ENCODE data around the gene GPR39. TPM values are rescaled to one million over a fixed set of nuclear protein-coding genes. Genes with fewer than 3 reads are reported as not detected.

The GPR39 gene
- total and polyA plus RNA-seq, 2 donors (not counting 3 experiments of a cell fraction or from before 2014, with no cell fraction given), result 0.03 to 0.20 TPM

DNA sequence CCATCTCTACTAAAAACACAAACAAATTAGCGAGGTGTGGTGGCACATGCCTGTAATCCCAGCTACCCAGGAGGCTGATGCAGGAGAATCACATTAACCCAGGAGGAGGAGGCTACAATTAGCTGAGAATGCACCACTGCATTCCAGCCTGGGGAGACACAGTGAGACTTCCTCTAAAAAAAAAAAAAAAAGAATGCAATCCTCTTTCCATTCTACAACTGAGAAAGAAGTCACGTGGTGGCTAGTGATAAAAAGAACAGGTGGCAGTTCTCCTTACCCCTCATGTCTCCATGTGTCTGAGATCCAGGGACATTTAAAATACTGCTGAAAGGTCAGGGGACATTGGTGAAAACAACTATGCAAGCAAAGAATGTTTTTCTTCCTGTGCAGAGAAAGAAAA is 24.4 kb upstream of the GPR39 start:
- dilution Hi-C loops (cut with MboI; ENCODE audit: extremely low pct_ligation_motif_present, low sequenced_read_pairs), result no loop called here
- Histone ChIP-seq H3K27me3 (ENCODE audit: control insufficient read depth in 2 of 2, insufficient read depth in 2 of 2, low read length in 2 of 2) (no peaks in the 10 kb centered on the region), H3K36me3 (ENCODE audit: control insufficient read depth in 2 of 2, extremely low read depth in 1 of 2, insufficient read depth in 2 of 2, low read length in 2 of 2) (no peaks in the 10 kb centered on the region), H3K27ac (ENCODE audit: insufficient read depth, low read depth, low read length) (no peak overlapping the region), H2AFZ (ENCODE audit: low read depth, low read length) (no peak overlapping the region), H3K9me3 (replicated peaks; ENCODE audit: control insufficient read depth, insufficient read depth, low read length) (no peaks in the 10 kb centered on the region), H3K4me3 (replicated peaks in 1 of 3; ENCODE audit: insufficient read depth in 1 of 3, low read depth in 1 of 3, low read length in 3 of 3) (no peak overlapping the region), H3K9me1 (replicated peaks; ENCODE audit: control insufficient read depth, extremely low read depth, insufficient read depth, low read length) (no peaks in the 10 kb centered on the region), H3K4me1 (ENCODE audit: control insufficient read depth, extremely low read depth, insufficient read depth, low read length) (no peaks in the 10 kb centered on the region), H3K9ac (replicated peaks; ENCODE audit: extremely low read depth, insufficient read depth, low read length) (no peak overlapping the region), H4K20me1 (replicated peaks; ENCODE audit: control insufficient read depth, extremely low read depth, insufficient read depth, low read length) (no peaks in the 10 kb centered on the region), H3K4me2 (ENCODE audit: insufficient read depth, low read length) (no peak overlapping the region), H3K79me2 (ENCODE audit: control insufficient read depth, insufficient read depth, low read length) (no peaks in the 10 kb centered on the region)
- TF ChIP-seq POLR2A (IDR thresholded peaks at IDR 0.05; ENCODE audit: low read depth, low read length), result no peak
- no peak for TF ChIP-seq GATA2 (IDR thresholded peaks at IDR 0.05; ENCODE audit: insufficient read depth, insufficient read length, low read depth, low read length)
- no peak for TF ChIP-seq MAX (IDR thresholded peaks at IDR 0.05; ENCODE audit: insufficient read depth, insufficient read length)
- TF ChIP-seq FOS (IDR thresholded peaks at IDR 0.05; ENCODE audit: borderline replicate concordance, insufficient read depth, low read length), result no peak
- no peak for TF ChIP-seq EZH2 (IDR thresholded peaks at IDR 0.05; ENCODE audit: borderline replicate concordance, low read depth, low read length, severe bottlenecking)
- no peak for TF ChIP-seq CTCF (IDR thresholded peaks at IDR 0.05; ENCODE audit: extremely low read depth in 1 of 2, insufficient read depth in 1 of 2, low read depth in 1 of 2, low read length in 2 of 2)
- TF ChIP-seq MYC (IDR thresholded peaks at IDR 0.05; ENCODE audit: low read depth, low read length), result no peak
- TF ChIP-seq POLR2AphosphoS5 (IDR thresholded peaks at IDR 0.05; ENCODE audit: insufficient read depth, low read depth, low read length), result no peak
- TF ChIP-seq JUN (IDR thresholded peaks at IDR 0.05; ENCODE audit: borderline replicate concordance, insufficient read depth, insufficient read length, low read depth), result no peak
- ChIA-PET CTCF (no interaction called here), POLR2A (no interaction called here)
- intact Hi-C loops (cut with micrococcal nuclease), result no loop called here
- no TSS peak for BruUV-seq (replicated peaks)
- FAIRE-seq (no peak), DNase-seq (ENCODE audit: low read depth, low spot score) (no peak)
